GM12873 (cell line): ENCODE measurements around the gene WIZ.

Experiments used
- TF ChIP-seq, protein P1 (sequence below): IDR thresholded peaks from 2 replicates; pipeline ENCODE4 v1.5.1; 2012; ENCODE audit warnings: low read depth, mild to moderate bottlenecking, moderate library complexity, low read length, control low read depth; ENCODE audit not compliant: insufficient read depth; ENCODE audit errors: missing control alignments

The WIZ gene

DNA sequence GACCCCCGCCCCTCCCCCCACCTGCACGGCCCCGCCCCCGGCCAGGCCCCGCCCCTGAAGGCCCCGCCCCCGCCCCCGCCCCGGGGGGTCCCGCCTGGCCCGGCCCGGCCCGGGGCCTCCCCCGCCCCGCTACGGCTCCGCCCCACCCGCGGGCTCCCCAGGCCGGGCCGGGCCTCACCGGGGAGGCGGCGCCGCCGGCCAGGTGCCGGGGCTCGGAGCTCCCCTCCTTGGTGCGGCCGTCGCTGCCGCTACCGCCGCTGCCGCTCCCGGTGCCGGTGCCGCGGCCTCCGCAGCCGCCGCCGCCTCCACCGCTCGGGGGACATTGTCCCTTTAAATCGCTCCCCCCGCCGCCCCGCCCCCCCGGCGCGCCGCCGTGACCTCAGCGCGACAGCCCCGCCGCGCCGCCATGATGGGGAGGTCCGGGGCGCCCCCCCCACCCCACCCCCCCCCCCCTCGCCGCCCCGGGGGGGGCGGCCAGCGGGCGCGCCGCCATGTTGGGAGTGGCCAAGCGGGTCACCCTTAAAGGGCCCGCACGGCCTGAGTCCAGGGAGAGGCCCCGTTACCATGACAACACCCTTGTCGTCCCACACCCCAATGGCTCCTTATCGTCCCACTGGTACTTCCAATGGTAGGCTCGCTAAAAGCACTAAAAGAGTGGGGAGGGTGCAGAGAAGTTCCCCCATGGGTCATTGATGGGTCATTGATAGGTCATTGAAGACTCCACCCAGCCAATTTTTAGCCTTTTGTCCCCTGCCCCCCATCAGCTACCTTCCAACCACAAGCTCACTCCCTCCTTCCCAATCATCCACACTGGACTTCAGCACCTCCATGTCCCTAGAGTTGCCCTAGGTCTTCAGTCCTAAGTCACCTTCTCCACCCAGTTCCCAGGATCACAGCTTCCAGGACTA is at the start of gene WIZ:
TSS of gene WIZ (minus strand) at position 337 of the 908 bp plus-strand sequence. CDS start 1,649 bp downstream, outside the sequence.
- TF ChIP-seq, protein P1, sequence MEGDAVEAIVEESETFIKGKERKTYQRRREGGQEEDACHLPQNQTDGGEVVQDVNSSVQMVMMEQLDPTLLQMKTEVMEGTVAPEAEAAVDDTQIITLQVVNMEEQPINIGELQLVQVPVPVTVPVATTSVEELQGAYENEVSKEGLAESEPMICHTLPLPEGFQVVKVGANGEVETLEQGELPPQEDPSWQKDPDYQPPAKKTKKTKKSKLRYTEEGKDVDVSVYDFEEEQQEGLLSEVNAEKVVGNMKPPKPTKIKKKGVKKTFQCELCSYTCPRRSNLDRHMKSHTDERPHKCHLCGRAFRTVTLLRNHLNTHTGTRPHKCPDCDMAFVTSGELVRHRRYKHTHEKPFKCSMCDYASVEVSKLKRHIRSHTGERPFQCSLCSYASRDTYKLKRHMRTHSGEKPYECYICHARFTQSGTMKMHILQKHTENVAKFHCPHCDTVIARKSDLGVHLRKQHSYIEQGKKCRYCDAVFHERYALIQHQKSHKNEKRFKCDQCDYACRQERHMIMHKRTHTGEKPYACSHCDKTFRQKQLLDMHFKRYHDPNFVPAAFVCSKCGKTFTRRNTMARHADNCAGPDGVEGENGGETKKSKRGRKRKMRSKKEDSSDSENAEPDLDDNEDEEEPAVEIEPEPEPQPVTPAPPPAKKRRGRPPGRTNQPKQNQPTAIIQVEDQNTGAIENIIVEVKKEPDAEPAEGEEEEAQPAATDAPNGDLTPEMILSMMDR: no peak

DNA sequence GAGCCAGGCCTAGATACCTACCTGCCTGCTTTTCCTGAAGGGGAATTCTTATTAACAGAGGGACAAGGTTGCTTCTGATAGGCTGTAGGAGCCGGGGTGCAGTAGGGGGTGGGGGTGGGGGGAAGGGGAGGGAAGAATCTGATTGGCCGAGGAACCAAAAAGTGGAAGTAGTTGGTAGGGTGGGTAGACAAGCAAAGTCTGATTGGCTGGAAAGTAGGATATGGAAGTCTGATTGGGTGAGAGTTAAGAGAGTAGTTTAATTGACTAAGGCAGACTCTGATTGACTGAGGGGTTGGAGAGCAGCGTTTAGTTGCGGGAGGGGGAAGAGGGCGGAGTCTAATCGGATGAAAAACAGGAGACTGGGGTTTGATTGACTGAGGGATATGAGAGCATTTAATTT is 49.2 kb upstream of the WIZ start:
- TF ChIP-seq, protein P1: no peak

- TF ChIP-seq, protein P1: no peak
Measured at GRCh38 chr19:15498156-15498858, 48.6 kb upstream of the WIZ start.

DNA sequence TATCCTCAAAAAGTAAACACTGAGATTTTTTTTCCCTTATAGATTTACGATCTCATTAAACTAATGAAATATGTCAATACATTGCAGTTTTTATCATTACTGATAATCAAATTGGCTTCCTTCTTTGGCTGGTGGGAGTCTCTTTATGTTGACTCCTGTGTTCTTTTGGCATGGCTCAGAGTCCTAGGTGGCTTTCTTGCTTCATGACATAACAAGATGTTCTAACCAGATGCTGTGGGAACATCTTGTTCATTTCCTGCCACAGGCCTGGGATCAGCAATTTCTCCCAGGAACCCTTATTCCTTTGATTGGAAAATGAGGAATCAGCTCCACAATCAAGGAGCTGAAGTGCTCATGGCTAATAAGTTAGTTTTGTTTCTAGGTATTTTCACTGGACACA is 45.4 kb upstream of the WIZ start:
- TF ChIP-seq, protein P1: no peak

DNA sequence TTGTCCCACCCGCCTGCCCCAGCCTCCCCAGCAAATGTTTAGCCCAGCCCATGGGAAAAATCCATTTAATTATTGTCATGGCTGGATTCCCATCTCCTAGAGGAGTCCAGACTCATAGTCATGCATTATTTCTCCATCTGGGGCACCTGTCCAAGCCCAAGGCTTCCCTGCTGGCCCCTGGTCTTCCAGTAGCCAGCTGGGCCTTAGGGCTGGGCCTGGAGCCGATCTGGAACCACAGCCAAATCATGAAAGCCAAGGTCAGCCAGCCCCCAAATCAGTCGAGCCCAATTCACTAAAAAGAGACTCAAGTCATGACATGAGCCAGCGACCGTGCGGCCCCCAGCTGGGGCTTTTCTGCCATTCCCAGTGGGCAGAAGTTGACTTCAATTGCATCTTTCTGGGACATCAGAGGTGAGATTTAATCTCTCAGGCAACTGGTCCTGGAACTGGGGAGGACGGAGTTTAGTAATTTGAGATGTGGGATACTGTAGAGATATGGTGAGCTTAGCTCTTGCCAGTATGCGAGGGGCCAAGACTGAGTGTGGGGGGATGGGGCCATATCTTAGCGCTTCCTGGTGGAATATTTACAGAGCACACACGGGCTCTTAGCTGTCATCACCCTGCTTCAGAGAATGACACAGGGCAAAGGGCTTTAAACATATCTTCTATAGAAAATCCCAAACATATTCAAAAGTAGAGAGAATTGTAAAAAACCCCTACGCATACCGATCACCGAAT is 38.9 kb upstream of the WIZ start:
- TF ChIP-seq, protein P1: no peak

DNA sequence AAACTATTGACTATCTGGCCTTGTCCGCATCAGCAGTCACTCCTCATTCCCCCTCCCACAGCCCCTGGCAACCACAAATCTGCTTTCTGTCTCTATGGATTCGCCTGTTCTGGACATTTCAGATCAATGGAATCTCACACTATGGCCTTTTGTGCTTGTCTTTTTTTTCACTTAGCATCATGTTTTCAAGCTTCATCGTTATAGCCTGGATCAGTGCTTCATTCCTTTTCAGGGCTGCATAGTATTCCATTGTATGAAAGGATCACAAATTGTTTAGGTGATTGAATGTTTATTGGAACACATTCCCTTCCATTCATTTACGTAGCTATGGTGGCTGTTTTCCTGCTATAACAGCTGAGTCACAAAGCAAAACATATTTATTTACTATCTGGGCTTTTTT is 37.3 kb upstream of the WIZ start:
- TF ChIP-seq, protein P1: no peak
